NB4 (cell line): ENCODE data around the gene WNT7B.

Experiments
- MAX ChIP-seq: IDR thresholded peaks from 2 replicates; pipeline ENCODE4 v1.6.1; 2011; ENCODE audit warnings: low read depth, low read length
- POLR2A ChIP-seq: IDR thresholded peaks from 2 replicates; pipeline ENCODE4 v1.6.1; 2011; ENCODE audit warnings: mild to moderate bottlenecking; ENCODE audit not compliant: insufficient read length; ENCODE audit errors: extremely low read depth
- TF ChIP-seq, protein P1 (sequence below): IDR thresholded peaks from one replicate; pipeline ENCODE4 v1.5.1; 2012; ENCODE audit warnings: low read depth, low read length

DNA sequence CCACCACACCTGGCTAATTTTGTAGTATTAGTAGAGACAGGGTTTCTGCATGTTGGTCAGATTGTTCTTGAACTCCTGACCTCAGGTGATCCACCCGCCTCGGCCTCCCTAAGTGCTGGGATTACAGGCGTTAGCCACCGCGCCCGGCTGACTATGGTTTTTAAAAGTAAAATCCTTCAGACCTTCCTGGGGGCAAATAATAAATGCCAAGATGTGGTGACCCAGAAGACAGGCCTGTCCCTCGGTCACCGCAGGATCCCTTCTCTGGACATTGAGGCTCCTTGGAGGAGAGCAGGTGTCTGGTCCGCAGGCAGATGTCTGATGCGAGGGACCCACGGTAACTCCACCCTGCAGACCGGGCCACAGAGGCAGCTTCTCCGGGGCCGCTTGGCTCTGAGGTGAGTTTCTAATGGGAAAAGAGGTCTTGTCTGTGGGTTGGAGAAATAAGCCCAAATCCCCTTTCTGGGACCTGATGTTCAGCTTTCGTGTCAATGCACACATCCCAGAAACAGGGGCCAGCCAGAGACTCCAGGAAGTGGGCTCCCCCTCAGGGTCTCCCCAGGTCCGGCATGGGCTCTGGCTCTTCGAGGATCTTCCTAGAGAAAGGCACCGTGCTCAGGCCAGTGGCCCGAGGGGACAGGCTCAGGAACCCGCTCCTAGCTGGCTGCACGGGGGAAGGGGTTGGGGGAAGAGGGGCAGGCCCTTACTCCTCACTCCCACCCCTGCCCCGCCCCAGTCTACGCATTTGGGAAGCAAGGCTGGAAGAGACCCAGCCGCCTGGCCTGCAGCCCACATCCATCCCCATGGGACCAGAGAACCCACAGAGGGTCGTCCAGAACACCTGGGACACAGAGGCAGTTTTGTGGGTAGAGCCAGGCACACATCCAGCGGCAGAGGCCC lies 100.6 kb downstream of the WNT7B start:
- TF ChIP-seq POLR2A (no peak), MAX (no peak)
- TF ChIP-seq, protein P1, sequence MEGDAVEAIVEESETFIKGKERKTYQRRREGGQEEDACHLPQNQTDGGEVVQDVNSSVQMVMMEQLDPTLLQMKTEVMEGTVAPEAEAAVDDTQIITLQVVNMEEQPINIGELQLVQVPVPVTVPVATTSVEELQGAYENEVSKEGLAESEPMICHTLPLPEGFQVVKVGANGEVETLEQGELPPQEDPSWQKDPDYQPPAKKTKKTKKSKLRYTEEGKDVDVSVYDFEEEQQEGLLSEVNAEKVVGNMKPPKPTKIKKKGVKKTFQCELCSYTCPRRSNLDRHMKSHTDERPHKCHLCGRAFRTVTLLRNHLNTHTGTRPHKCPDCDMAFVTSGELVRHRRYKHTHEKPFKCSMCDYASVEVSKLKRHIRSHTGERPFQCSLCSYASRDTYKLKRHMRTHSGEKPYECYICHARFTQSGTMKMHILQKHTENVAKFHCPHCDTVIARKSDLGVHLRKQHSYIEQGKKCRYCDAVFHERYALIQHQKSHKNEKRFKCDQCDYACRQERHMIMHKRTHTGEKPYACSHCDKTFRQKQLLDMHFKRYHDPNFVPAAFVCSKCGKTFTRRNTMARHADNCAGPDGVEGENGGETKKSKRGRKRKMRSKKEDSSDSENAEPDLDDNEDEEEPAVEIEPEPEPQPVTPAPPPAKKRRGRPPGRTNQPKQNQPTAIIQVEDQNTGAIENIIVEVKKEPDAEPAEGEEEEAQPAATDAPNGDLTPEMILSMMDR: no peak
